C4-2B (cell line): Measurements from ENCODE around the gene SENP3.

Experiments used
- ZFX ChIP-seq: fragments of 450-650 bp; IDR thresholded peaks from 2 replicates; pipeline ENCODE4 v1.6.1; 2017
- TF ChIP-seq, protein P1 (sequence below): fragments of 450-650 bp; conservative IDR thresholded peaks from 2 replicates; pipeline ENCODE4 v1.5.1; 2017; ENCODE audit warnings: mild to moderate bottlenecking

DNA sequence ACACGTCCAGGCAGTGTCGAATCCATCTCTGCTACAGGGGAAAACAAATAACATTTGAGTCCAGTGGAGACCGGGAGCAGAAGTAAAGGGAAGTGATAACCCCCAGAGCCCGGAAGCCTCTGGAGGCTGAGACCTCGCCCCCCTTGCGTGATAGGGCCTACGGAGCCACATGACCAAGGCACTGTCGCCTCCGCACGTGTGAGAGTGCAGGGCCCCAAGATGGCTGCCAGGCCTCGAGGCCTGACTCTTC, 10.5 kb downstream of the SENP3 start:
- TF ChIP-seq, protein P1, sequence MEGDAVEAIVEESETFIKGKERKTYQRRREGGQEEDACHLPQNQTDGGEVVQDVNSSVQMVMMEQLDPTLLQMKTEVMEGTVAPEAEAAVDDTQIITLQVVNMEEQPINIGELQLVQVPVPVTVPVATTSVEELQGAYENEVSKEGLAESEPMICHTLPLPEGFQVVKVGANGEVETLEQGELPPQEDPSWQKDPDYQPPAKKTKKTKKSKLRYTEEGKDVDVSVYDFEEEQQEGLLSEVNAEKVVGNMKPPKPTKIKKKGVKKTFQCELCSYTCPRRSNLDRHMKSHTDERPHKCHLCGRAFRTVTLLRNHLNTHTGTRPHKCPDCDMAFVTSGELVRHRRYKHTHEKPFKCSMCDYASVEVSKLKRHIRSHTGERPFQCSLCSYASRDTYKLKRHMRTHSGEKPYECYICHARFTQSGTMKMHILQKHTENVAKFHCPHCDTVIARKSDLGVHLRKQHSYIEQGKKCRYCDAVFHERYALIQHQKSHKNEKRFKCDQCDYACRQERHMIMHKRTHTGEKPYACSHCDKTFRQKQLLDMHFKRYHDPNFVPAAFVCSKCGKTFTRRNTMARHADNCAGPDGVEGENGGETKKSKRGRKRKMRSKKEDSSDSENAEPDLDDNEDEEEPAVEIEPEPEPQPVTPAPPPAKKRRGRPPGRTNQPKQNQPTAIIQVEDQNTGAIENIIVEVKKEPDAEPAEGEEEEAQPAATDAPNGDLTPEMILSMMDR: no peak
- TF ChIP-seq ZFX: no peak
